HG03378 (cell line): ENCODE data around the gene DOCK7.
"Not testable (repeated sequence)": the region's sequence is repeated elsewhere in the genome, so short reads cannot be mapped to it uniquely, and the experiment has no call there.

ENCODE experiments used
- ATAC-seq: cut with Tn5 transposase; IDR thresholded peaks from one replicate; pipeline ENCODE4 v1.9.1; 2021; ENCODE audit warnings: mild to moderate bottlenecking, moderate library complexity; ENCODE audit not compliant: unreplicated experiment

The DOCK7 gene

GRCh38 chr1:62612770-62613169, 75.4 kb downstream of the DOCK7 start:
- ATAC-seq = no peak

- ATAC-seq = not testable (repeated sequence)
Observed at GRCh38 chr1:62610588-62610987, 77.6 kb downstream of the DOCK7 start.

- ATAC-seq = no peak
Observed at GRCh38 chr1:62608905-62609304, 79.3 kb downstream of the DOCK7 start.

- ATAC-seq = no peak
Observed at GRCh38 chr1:62601457-62601856, 86.7 kb downstream of the DOCK7 start.

GRCh38 chr1:62599044-62599443, 89.1 kb downstream of the DOCK7 start:
- no peak for ATAC-seq

GRCh38 chr1:62597281-62597680, 90.9 kb downstream of the DOCK7 start, which contains the start of gene ANGPTL3:
Gene ANGPTL3 (plus strand): TSS chr1:62597520. CDS start chr1:62597567, 47 bp downstream.
- ATAC-seq = no peak

- ATAC-seq = no peak
Observed at GRCh38 chr1:62595647-62596046, 92.5 kb downstream of the DOCK7 start.

- no peak for ATAC-seq
Observed at GRCh38 chr1:62593825-62594394, 94.3 kb downstream of the DOCK7 start.

GRCh38 chr1:62590970-62591368, 97.2 kb downstream of the DOCK7 start:
- no peak for ATAC-seq

GRCh38 chr1:62590255-62590969, 97.8 kb downstream of the DOCK7 start:
- no peak for ATAC-seq

- ATAC-seq = no peak
Observed at GRCh38 chr1:62589321-62589720, 98.9 kb downstream of the DOCK7 start.

GRCh38 chr1:62588000-62588399, 100.2 kb downstream of the DOCK7 start:
- ATAC-seq = no peak

GRCh38 chr1:62585469-62586155, 102.6 kb downstream of the DOCK7 start:
- no peak for ATAC-seq

- no peak for ATAC-seq
Observed at GRCh38 chr1:62573675-62574074, 114.5 kb downstream of the DOCK7 start.

- no peak for ATAC-seq
Observed at GRCh38 chr1:62572476-62572875, 115.7 kb downstream of the DOCK7 start.

GRCh38 chr1:62571517-62571916, 116.7 kb downstream of the DOCK7 start:
- not testable (repeated sequence) for ATAC-seq

- not testable (repeated sequence) for ATAC-seq
Observed at GRCh38 chr1:62567926-62568325, 120.3 kb downstream of the DOCK7 start.

GRCh38 chr1:62567182-62567581, 121.0 kb downstream of the DOCK7 start:
- ATAC-seq = not testable (repeated sequence)

GRCh38 chr1:62561306-62561705, 126.9 kb downstream of the DOCK7 start:
- ATAC-seq = no peak

GRCh38 chr1:62544570-62544969, 143.6 kb downstream of the DOCK7 start:
- no peak for ATAC-seq

- no peak for ATAC-seq
Observed at GRCh38 chr1:62541048-62541447, 147.1 kb downstream of the DOCK7 start.

GRCh38 chr1:62539028-62539447, 149.1 kb downstream of the DOCK7 start:
- no peak for ATAC-seq
